GM21825 (cell line): ENCODE results near the gene ZNF311.
"Not testable (repeated sequence)": the region's sequence is repeated elsewhere in the genome, so short reads cannot be mapped to it uniquely, and the experiment has no call there.

ENCODE experiments used
- ATAC-seq: cut with Tn5 transposase; IDR thresholded peaks from one replicate; pipeline ENCODE4 v1.9.1; 2021; ENCODE audit warnings: mild to moderate bottlenecking, moderate library complexity; ENCODE audit not compliant: unreplicated experiment

ZNF311 gene

DNA sequence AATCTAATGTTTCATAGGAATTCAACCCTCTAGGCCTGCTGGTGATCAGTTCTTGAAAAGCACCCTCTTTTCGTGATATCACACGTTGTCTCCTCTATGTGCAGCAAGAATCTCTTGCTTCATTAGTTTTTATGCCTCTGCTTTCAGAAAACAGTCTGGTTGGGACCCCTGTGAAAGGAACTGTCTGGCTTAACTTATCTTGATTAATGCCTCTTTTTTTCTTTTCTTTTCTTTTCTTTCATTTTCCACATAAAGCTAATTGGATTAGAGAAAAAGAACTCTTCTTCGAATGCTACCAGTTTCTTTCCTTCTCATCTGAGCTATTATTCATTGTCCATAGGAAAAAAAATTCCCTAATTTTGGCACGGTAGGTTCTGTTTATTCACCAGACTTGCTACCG is 21.3 kb downstream of the ZNF311 start:
- no peak for ATAC-seq

DNA sequence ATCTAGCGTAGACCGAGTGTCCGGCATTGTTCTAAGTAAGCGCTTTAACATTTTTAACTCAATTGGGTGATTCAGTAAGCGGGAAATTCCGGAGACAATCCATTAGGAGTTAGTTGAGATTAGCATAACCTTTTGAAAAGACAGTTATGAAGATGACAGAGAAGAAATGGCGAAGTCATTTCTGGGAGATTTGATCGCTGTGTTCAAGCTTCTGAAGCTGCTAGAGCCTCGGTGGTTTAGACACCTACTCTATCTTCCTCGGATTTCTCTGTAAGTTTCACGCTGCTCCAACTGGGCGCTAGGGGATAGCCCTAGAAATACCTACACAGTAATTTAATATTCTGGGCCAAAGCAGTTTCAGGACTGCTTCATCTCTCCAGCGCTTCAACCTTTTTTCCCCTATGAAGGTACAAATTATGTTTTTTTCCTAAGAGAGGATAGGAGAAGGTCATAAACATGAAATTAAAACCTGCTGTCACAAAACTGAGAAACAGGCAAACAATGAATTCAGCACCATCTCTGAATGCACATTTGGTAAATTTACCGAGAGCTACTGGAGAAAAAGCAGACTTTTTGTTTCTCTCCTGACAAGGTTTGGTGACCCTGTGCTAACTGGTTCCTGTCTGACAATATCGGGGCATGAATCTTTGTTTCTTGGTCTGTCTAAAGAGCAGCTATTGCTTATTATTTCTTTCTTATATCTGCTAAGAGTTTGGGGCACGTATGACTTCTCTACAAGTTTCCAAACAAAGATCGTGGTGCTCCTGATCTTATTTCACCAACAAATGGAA is 22.4 kb downstream of the ZNF311 start:
- no peak for ATAC-seq

GRCh38 chr6:28981833-28982475 is 23.2 kb downstream of the ZNF311 start:
- ATAC-seq: peak; percentile 43

- peak; percentile 29 for ATAC-seq
Measured at GRCh38 chr6:28981431-28981832, 23.7 kb downstream of the ZNF311 start.

DNA sequence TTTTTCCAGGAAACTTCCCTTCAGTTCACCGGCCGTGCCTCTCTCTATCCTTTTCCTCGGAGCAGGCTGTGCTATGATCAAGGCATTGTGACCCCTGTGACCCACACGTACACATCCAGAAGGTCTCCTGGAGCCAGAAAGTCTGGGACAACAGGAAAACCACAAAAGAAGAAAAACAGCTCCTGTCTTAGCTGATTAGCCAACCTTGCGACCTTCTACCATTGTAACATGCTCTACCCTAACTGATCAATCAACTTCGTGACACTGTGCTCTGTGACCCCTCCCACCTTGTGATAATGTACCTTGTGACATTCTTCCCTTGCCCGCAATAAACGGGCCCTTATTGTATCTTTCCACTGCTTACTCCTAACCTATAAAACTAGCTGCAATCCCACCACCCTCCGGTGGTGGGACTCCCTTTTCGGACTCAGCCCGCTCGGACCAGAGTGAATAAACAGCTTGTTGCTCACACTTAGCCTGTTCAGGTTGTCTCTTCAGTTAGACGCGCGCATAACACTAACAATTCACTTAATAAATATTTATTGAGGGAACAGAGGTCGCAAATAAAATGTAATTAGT is 24.2 kb downstream of the ZNF311 start:
- ATAC-seq: no peak

- ATAC-seq: no peak
Measured at GRCh38 chr6:28980137-28980851, 24.8 kb downstream of the ZNF311 start.

DNA sequence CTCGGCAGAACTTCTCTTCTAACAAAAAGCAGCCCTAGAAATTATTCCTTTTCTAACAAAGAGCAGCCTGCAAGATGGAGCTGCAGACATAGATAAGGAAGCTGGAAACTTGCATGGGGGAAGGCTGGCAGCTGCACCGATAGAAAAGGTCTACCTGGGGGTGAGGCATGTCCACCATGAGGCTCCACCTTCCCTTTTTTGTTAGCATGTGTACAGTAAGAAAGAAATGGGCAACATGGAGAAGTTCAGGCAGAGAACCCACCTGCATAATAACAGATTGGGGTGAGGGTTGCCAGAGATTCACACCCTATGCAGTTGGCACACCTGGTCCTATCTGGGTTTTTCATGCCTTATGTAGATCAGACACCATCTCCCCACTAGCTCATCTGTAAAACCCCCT is 25.4 kb downstream of the ZNF311 start:
- ATAC-seq: no peak

DNA sequence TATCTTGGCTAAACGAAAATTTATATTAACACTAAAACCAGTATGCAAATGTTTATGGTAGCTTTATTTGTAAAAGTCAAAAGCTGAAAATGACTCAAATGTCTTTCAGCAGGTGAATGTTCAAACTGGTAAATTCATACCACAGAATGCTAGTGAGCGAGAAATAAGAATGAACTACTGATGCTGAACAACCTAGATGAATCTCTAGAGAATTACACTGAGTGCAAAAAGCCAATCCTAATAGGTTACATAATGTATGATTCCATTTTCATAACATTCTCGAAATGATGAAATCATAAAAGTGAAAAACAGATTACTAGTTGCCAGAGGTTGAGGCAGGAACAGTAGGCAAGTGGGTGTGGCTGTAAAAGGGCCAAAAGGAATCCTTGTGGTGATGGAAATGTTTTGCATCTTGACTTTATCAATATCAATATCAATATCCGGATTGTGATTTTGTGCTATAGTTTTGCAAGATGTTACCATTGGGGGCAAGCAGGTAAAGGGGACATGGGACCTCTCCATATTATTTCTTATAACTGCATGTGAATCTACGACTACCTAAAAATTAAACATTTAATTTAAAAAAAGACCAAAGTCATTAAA is 26.1 kb downstream of the ZNF311 start:
- no peak for ATAC-seq

- ATAC-seq: no peak
Measured at GRCh38 chr6:28978133-28978491, 27.0 kb downstream of the ZNF311 start.

DNA sequence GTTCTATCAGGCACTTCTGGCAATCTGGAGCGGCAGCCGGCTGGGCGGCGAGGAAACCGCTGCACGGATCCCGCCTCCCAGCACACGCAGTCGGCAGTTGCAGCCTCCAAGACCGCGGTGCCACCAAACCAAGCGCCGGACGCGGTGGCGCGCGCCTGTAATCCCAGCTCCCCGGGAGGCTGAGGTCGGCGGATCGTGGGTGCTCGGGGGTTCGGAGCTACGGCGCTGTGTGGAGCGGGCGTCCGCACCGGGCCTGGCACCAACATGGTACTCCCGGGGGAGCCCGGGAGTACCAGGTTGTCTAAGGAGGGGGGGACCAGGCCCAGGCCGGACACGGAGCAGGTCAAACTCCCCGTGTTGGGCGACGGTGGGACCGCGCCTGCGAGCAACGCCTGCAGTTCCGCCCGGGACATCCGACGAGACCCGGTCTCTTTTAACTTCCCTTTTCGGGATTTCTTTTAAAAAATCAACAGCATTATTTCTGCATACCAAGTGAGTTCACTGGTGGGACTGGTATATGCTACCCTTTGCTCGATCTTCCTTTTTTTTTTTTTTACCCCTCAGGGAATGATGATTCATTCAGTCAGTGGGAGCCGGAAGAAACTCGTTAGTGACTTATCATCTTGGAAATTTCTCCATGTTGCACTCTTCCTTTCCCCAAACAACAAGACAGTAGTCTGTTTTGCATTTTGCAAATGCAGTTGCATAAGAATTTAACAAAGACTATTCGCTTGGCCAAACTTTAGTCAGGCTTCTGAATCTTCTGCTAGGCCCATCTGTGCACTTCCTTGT is 27.6 kb downstream of the ZNF311 start:
- ATAC-seq: no peak

- ATAC-seq: no peak
Measured at GRCh38 chr6:28976677-28977076, 28.4 kb downstream of the ZNF311 start.

DNA sequence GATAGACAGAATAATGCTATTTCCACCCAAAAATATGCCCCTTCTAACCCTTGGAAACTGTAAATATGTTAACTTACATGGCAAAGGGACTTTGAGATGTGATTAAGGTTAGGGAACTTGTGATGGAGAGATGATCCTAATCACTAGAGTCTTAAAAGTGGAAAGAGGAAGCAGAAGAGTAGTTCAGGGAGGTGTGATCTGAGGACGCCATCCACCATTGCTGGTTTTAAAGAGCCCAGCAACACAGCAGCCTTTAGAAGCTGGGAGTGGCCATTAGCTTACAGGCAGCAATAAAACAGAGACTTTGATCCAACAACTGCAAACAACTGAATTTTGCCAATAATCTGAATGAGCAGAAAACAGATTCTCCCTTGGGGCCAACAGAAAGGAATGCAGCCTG is 30.6 kb downstream of the ZNF311 start:
- no peak for ATAC-seq

DNA sequence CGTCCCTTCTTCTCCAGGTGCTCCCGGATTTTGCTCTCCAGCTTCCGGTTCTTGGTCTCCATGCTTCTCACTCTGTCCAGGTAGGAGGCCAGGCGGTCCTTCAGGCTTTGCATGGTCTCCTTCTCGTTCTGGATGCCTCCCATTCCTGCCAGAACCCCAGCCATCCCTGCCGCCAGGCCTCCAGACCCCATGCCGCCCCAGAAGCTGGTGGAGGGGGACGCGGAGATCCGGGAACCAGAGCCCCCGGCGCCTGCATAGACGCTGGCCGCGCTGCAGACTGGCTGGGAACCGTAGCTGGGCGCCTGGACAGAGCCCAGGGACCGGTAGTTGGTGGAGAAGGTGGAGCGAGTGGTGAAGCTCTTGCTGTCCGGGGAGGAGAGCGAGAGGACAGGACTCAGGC is 35.1 kb downstream of the ZNF311 start:
- ATAC-seq: not testable (repeated sequence)

DNA sequence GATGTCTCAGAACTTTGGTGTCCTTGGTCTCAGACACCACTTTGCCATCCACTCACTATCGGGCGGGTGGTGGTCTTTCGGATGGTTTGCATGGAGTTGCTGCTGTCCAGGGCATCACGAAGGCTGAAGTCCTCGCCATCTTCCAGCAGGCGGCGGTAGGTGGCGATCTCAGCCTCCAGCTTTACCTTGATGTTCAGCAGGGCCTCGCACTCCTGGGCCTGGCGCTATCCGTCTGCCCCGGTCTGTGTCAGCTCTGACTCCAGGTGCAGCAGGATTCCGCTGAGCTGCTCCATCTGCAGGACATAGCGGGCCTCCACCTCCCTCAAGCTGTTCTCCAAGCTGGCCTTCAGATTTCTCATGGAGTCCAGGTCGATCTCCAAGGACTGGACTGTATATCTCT is 36.0 kb downstream of the ZNF311 start:
- no peak for ATAC-seq

- no peak for ATAC-seq
Measured at GRCh38 chr6:28968476-28968875, 36.6 kb downstream of the ZNF311 start.

DNA sequence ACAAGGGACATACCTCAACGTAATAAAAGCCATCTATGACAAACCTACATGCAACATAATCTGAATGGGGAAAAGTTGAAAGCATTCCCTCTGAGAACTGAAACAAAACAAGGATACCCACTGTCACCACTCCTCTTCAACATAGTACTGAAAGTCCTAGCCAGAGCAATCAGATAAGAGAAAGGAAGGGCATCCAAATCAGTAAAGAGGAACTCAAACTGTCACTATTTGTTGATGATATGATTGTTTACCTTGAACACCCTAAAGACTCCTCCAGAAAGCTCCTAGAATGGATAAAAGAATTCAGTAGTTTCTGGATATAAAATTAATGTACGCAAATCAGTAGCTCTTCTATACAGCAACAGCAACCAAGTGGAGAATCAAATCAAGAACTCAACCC is 39.4 kb downstream of the ZNF311 start:
- ATAC-seq: no peak

GRCh38 chr6:28960846-28961500 is 44.1 kb downstream of the ZNF311 start:
- no peak for ATAC-seq

- ATAC-seq: not testable (repeated sequence)
Measured at GRCh38 chr6:28958561-28959243, 46.4 kb downstream of the ZNF311 start.

DNA sequence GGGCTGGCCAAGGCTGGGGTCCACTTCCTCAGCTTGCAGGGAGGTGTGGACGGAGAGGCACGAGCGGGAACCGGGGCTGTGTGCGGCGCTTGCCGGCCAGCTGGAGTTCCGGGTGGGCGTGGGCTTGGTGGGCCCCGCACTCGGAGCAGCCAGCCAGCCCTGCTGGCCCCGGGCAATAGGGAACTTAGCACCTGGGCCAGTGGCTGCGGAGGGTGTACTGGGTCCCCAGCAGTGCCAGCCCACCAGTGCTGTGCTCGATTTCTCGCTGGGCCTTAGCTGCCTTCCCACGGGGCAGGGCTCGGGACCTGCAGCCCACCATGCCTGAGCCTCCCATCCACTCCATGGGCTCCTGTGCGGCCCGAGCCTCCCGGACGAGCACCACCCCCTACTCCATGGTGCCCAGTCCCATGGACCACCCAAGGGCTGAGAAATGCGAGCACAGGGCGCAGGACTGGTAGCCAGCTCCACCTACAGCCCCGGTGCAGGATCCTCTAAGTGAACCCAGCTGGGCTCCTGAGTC is 47.3 kb downstream of the ZNF311 start:
- not testable (repeated sequence) for ATAC-seq
